WERI-Rb-1 (cell line): Measurements from ENCODE around the gene CALHM3.
"Not testable (repeated sequence)": the region's sequence is repeated elsewhere in the genome, so short reads cannot be mapped to it uniquely, and the experiment has no call there.

Experiments used
- DNase-seq: peaks from one replicate; pipeline ENCODE4 v3.0.0-alpha.2; 2020
- H3K27ac ChIP-seq: fragments of 250-450 bp; sonication (Bioruptor Pico); 2 replicates; pipeline ENCODE4 v1.5.1; 2020; ENCODE audit warnings: mild to moderate bottlenecking, moderate library complexity
- H3K27me3 ChIP-seq: fragments of 250-450 bp; sonication (Bioruptor Pico); 2 replicates; pipeline ENCODE4 v1.5.1; 2021; ENCODE audit warnings: mild to moderate bottlenecking, low read depth, moderate library complexity; ENCODE audit not compliant: insufficient read depth, severe bottlenecking
- H3K36me3 ChIP-seq: fragments of 250-450 bp; sonication (Bioruptor Pico); 2 replicates; pipeline ENCODE4 v1.5.1; 2020; ENCODE audit warnings: mild to moderate bottlenecking, moderate library complexity
- H3K4me3 ChIP-seq: 2 replicates; pipeline ENCODE4 v1.5.1; 2011; ENCODE audit warnings: low read depth, mild to moderate bottlenecking, control low read depth, low read length
- H3K9me3 ChIP-seq: fragments of 250-450 bp; sonication (Bioruptor Pico); 2 replicates; pipeline ENCODE4 v1.5.1; 2021; ENCODE audit warnings: mild to moderate bottlenecking, moderate library complexity; ENCODE audit not compliant: severe bottlenecking
- TF ChIP-seq, protein P1 (sequence below): IDR thresholded peaks from 2 replicates; pipeline ENCODE4 v1.5.1; 2011; ENCODE audit warnings: low read depth, mild to moderate bottlenecking, control low read depth, inconsistent platforms, low read length

Gene CALHM3, protein sequence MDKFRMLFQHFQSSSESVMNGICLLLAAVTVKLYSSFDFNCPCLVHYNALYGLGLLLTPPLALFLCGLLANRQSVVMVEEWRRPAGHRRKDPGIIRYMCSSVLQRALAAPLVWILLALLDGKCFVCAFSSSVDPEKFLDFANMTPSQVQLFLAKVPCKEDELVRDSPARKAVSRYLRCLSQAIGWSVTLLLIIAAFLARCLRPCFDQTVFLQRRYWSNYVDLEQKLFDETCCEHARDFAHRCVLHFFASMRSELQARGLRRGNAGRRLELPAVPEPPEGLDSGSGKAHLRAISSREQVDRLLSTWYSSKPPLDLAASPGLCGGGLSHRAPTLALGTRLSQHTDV

DNA sequence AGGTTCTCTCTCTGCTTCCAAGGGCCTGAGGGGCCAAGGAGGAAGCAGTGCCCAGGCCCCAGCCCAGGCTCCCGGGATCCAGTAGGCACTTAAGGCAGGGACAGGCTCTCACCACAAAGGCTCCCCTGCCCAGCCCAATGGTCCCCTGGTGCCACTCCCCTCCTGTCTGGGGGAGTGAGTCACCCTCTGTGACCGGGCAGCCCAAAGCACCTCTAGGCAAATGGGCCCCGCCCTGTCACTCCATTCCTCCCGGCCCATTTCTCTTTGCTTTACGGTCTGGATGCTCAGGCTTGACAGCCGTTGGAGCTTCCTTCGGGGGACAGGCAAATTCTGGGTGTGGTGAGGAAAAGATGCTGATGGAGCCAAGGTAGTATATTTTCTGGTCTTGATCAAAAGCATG lies at the start of gene CALHM3:
CALHM3 (minus strand) TSS at position 106 of the 400 bp plus-strand sequence. CDS start 208 bp downstream, outside the sequence.
- TF ChIP-seq, protein P1, sequence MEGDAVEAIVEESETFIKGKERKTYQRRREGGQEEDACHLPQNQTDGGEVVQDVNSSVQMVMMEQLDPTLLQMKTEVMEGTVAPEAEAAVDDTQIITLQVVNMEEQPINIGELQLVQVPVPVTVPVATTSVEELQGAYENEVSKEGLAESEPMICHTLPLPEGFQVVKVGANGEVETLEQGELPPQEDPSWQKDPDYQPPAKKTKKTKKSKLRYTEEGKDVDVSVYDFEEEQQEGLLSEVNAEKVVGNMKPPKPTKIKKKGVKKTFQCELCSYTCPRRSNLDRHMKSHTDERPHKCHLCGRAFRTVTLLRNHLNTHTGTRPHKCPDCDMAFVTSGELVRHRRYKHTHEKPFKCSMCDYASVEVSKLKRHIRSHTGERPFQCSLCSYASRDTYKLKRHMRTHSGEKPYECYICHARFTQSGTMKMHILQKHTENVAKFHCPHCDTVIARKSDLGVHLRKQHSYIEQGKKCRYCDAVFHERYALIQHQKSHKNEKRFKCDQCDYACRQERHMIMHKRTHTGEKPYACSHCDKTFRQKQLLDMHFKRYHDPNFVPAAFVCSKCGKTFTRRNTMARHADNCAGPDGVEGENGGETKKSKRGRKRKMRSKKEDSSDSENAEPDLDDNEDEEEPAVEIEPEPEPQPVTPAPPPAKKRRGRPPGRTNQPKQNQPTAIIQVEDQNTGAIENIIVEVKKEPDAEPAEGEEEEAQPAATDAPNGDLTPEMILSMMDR = no peak
- Histone ChIP-seq H3K27me3 (no peaks in the 10 kb centered on the region), H3K36me3 (no peaks in the 10 kb centered on the region), H3K9me3 (no peaks in the 10 kb centered on the region), H3K4me3 (no peak within 1 kb of the TSS), H3K27ac (no peak within 1 kb of the TSS)
- no peak for DNase-seq

DNA sequence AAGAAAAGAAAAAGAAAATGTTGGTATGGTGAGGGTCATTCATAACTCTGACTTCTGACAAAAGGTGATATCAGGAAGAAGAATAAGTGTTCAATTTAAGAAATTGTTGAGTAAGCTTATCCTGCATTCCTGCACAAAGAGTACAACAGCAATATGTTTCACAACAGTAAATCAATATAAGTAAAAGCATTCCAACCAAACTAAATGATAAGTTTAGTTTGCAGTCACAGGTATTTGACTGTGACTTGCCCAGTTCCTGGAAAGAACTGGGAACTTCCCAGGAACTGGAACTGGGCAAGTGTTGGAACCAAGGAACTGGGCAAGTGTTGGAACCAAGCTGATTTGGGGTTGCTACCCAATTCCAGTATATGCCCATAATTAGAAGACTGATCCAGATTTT lies 49.5 kb upstream of the CALHM3 start:
- H3K4me3 ChIP-seq = no peak overlapping the region
- H3K36me3 ChIP-seq = no peaks in the 10 kb centered on the region
- no peaks in the 10 kb centered on the region for H3K27me3 ChIP-seq
- peaks cover 12% of the 10 kb centered on the region for H3K9me3 ChIP-seq
- H3K27ac ChIP-seq = no peak overlapping the region
- TF ChIP-seq, protein P1 = no peak
- no peak for DNase-seq

DNA sequence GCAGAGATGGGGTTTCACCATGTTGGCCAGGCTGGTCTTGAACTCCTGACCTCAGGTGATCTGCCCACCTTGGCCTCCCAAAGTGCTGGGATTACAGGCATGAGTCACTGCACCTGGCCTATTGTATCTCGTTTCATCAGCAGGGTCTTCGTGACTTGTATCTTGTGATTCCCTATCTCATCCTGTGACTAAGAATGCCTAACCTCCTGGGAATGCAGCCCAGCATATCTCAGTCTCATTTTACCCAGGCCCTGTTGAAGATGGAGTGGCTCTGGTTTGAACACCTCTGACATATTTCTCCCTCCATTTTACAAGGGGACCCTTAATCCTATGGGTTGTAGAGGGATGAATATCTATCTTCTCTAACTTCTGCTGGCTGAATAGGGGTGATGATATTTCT lies 48.4 kb upstream of the CALHM3 start:
- H3K9me3 ChIP-seq = peaks cover 12% of the 10 kb centered on the region
- H3K27ac ChIP-seq, H3K36me3 ChIP-seq, DNase-seq, H3K27me3 ChIP-seq, H3K4me3 ChIP-seq: not testable (repeated sequence)

DNA sequence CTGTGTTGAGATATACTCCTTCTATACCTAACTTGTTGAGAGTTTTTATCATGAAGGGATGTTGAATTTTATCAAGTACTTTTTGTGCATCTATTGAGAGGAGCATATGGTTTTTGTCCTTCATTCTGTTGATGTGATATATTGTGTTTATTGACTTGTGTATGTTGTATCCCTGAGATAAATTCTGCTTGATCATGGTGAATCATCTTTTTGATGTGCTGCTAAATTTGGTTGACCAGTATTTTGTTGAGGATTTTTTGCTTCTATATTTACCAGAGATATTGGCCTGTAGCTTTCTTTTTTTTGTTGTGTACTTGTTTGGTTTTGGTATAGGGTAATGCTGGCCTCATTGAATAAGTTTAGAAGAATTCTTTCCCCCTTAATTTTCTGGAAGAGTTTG lies 46.9 kb upstream of the CALHM3 start:
- Histone ChIP-seq H3K36me3 (no peaks in the 10 kb centered on the region), H3K9me3 (peaks cover 11% of the 10 kb centered on the region), H3K27me3 (no peaks in the 10 kb centered on the region), H3K4me3 (no peak overlapping the region), H3K27ac (no peak overlapping the region)
- TF ChIP-seq, protein P1 = no peak
- DNase-seq = no peak

DNA sequence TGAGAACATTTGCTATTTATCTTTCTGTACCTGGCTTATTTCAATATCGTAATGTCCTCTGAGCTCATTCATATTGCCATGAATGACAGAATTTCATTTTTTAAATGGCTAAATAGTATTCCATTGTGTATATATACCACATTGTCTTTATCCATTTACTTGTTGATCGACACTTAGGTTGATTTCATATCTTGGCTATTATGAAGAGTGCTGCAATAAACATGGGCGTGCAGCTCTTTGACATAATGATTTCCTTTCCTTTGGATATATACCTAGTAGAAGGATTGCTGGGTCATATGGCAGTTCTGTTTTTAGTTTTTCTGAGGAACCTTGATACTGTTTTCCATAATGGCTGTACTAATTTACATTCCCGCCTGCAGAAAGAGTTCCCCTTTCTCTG lies 44.6 kb upstream of the CALHM3 start:
- DNase-seq = no peak
- no peak overlapping the region for H3K27ac ChIP-seq
- H3K4me3 ChIP-seq = no peak overlapping the region
- TF ChIP-seq, protein P1 = no peak
- no peaks in the 10 kb centered on the region for H3K36me3 ChIP-seq
- H3K9me3 ChIP-seq = no peaks in the 10 kb centered on the region
- H3K27me3 ChIP-seq = no peaks in the 10 kb centered on the region

DNA sequence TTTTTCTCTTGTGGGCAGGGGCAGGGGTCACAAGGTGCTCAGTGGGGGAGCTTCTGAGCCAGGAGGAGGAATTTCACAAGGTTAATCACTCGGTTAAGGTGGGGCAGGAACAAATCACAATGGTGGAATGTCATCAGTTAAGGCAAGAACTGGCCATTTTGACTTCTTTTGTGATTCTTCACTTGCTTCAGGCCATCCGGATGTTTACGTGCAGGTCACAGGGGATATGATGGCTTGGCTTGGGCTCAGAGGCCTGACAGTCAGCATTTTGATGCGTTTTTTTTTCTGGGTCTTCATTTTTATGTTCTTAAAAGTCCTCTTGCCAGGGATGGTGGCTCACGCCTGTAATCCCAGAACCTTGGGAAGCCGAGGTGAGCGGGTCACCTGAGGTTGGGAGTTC lies 43.0 kb upstream of the CALHM3 start:
- H3K4me3 ChIP-seq, H3K27me3 ChIP-seq, H3K27ac ChIP-seq, DNase-seq, H3K36me3 ChIP-seq, H3K9me3 ChIP-seq: not testable (repeated sequence)

DNA sequence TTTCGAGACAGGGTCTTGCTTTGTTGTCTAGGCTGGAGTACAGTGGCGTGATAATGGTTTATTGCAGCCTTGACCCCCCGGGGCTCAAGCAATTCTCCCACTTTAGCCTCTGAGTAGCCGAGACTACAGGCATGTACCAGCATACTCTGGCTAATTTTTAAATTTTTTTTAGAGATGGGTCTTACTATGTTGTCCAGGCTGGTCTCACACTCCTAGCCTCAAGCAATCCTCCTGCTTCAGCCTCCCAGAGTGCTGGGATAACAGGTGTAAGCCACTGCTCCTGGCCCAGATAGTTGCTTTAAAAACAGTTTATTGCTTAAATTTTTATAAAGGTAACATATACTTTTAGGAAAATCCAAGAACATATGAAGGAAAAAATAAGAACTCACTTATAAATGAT lies 40.8 kb upstream of the CALHM3 start:
- no peak for DNase-seq
- Histone ChIP-seq H3K4me3 (no peak overlapping the region), H3K27ac (no peak overlapping the region), H3K27me3 (no peaks in the 10 kb centered on the region), H3K9me3 (no peaks in the 10 kb centered on the region), H3K36me3 (no peaks in the 10 kb centered on the region)
- TF ChIP-seq, protein P1 = no peak
